GM12873 (cell line): Measurements from ENCODE around the gene MYLK2.

Experiments used
- CTCF ChIP-seq: IDR thresholded peaks from 2 replicates; pipeline ENCODE4 v1.5.1; 2012; ENCODE audit warnings: low read depth, mild to moderate bottlenecking, moderate library complexity, low read length, control low read depth; ENCODE audit not compliant: insufficient read depth; ENCODE audit errors: missing control alignments

MYLK2 gene

GRCh38 chr20:31833130-31833930 is 14.2 kb downstream of the MYLK2 start:
- peak; percentile 98 for TF ChIP-seq CTCF

GRCh38 chr20:31833931-31834521 is 14.9 kb downstream of the MYLK2 start:
- no peak for TF ChIP-seq CTCF

- no peak for TF ChIP-seq CTCF
These were observed 16.4 kb downstream of the MYLK2 start for GRCh38 chr20:31835554-31835953.

DNA sequence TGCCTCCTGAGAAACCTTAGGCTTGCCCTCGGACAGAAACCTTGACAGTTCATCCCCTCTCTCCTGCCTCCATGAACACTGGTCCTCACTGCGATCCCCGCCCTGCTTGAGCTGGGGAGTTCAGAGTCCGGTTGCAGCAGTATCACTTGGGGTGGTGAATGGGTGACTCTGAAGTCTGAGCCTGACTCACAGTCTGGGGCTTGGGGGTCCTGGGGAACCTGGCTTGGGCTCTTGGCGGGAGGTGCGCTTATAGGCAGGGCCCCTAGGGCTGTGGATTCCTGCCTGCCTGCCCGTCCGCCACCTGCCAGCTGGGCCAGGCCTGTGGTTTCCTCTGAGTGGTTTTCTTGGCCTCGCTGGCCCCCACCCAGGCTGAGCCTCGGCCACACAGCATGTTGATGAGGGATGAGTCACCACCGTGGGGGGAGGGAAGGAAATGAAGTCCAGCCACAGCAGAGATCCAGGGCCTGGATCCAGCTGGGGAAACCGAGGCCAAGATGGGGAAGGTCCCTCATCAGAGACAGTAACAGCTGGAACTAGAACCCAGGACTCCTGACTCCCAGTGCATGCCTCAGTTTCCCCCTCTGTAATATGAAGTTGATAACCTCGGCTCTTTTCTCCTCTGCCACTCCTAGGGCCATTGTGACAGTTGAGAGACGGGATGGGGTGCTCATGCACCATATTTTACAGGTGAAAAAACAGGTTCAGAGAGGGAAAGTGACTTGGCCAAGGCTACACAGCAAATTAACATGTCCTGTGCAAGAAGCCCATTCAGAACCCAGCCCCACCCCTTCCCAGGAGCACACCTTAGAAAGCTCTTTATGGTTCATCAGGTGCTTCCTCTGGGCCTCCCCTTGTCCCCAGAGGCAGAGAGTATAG is 17.1 kb downstream of the MYLK2 start:
- no peak for TF ChIP-seq CTCF

DNA sequence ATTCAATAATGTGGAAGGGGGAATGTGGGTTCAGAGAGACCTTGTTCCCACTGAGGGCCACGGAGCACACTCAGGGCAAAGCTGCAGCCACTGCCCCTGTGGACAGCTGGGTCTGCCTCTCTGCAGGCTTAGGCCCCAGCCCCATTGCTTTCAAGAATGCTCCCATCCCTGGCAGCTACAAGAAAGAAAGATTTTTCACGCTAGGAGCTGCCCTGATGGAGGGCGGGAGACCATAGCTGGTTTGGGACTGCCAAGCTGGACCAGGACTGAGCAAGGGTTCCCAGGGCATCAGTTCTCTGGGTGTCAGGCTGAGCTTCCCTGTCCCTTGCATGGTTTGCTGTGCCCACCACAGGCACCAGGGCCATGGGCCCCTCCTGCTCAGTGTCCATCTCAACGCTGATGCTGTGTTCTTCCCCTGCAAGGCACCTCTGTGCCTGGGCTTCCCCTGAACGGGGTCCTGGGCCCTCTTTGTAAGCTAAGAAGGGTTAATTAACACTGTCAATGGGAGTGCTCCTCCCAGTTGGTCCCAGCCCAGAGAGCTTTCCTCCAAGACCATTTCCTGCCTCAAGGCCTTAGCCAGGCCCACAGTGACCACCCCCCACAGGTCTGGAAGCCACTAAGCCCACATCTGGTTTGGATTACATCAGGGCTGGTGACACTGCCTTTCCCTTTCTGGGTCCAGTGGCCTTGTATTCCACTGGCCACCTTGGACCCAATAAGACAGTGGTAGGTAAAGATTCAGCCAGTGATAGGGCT is 17.9 kb downstream of the MYLK2 start:
- TF ChIP-seq CTCF = no peak

GRCh38 chr20:31837896-31838397 is 18.8 kb downstream of the MYLK2 start:
- no peak for TF ChIP-seq CTCF
